Esophagus squamous epithelium (tissue), 4 donors: ENCODE data around the gene SPDL1.
"Not testable (repeated sequence)": the region's sequence is repeated elsewhere in the genome, so short reads cannot be mapped to it uniquely, and the experiment has no call there.

Source experiments
- CTCF ChIP-seq, 6 experiments: fragments of 450-650 bp in 4 of 6; fragments of 200-600 bp in 2 of 6; sonication (generic) in 2 of 6; IDR thresholded peaks; one replicate each; pipeline ENCODE4 v1.5.1; 2016 to 2019; ENCODE audit warnings: antibody characterized with exemption in 6 of 6, mild to moderate bottlenecking in 4 of 6, moderate library complexity in 4 of 6
- POLR2A ChIP-seq, 4 donors: fragments of 450-650 bp; IDR thresholded peaks; one replicate each; pipeline ENCODE4 v1.6.1; 2017; ENCODE audit warnings: antibody characterized with exemption in 4 of 4, mild to moderate bottlenecking in 4 of 4, moderate library complexity in 3 of 4

- not testable (repeated sequence) for TF ChIP-seq CTCF, POLR2A (IDR thresholded peaks at IDR 0.05)
These were observed 40.7 kb downstream of the SPDL1 start for GRCh38 chr5:169624307-169624706.
